ENCODE measurements around the gene CAMKK1. TPM values are rescaled to one million over a fixed set of nuclear protein-coding genes. Genes with fewer than 3 reads are reported as not detected.

Gene CAMKK1
- total and polyA plus RNA-seq, 2 donors (not counting 3 experiments of a cell fraction or from before 2014, with no cell fraction given), result 4.5 to 6.1 TPM

- H3K27me3 ChIP-seq (ENCODE audit: control insufficient read depth in 2 of 2, insufficient read depth in 2 of 2, low read length in 2 of 2), result no peaks in the 10 kb centered on the region
- H3K4me1 ChIP-seq (ENCODE audit: control insufficient read depth, extremely low read depth, insufficient read depth, low read length), result peaks cover 15% of the 10 kb centered on the region
- H3K36me3 ChIP-seq (ENCODE audit: control insufficient read depth in 2 of 2, extremely low read depth in 1 of 2, insufficient read depth in 2 of 2, low read length in 2 of 2), result no peaks in the 10 kb centered on the region
- no peaks in the 10 kb centered on the region for H3K79me2 ChIP-seq (ENCODE audit: control insufficient read depth, insufficient read depth, low read length)
- no peak overlapping the region for H3K27ac ChIP-seq (ENCODE audit: insufficient read depth, low read depth, low read length)
- no peak overlapping the region for H3K4me2 ChIP-seq (ENCODE audit: insufficient read depth, low read length)
- no peaks in the 10 kb centered on the region for H4K20me1 ChIP-seq (replicated peaks; ENCODE audit: control insufficient read depth, extremely low read depth, insufficient read depth, low read length)
- DNase-seq (ENCODE audit: low read depth, low spot score) (peak; percentile 73), FAIRE-seq (peak; percentile 95)
- CTCF ChIA-PET, result interaction anchor here (0.6 to 5.0 kb wide), 48 partner anchors 10 to 302 kb away, joined by 3 to 84 read pairs (median 4); partner anchors contain the start of genes ATP2A3, CAMKK1 and NCBP3
- intact Hi-C loops (cut with micrococcal nuclease), result loop anchor here (1.0 to 2.0 kb wide), 3 partner anchors 22 to 161 kb away; no protein-coding TSS in a partner anchor
- TF ChIP-seq CTCF (IDR thresholded peaks at IDR 0.05; ENCODE audit: extremely low read depth in 1 of 2, insufficient read depth in 1 of 2, low read depth in 1 of 2, low read length in 2 of 2), result peak; percentile 97 to 99
- no peak for TF ChIP-seq EZH2 (IDR thresholded peaks at IDR 0.05; ENCODE audit: borderline replicate concordance, low read depth, low read length, severe bottlenecking)
- H3K9me1 ChIP-seq (replicated peaks; ENCODE audit: control insufficient read depth, extremely low read depth, insufficient read depth, low read length), result no peaks in the 10 kb centered on the region
- no peak overlapping the region for H3K4me3 ChIP-seq (replicated peaks in 1 of 3; ENCODE audit: insufficient read depth in 1 of 3, low read depth in 1 of 3, low read length in 3 of 3)
- no peaks in the 10 kb centered on the region for H3K9me3 ChIP-seq (replicated peaks; ENCODE audit: control insufficient read depth, insufficient read depth, low read length)
- POLR2A ChIA-PET, result interaction anchor here (0.6 to 0.7 kb wide), 2 partner anchors 89 to 144 kb away, joined by 3 to 4 read pairs; no protein-coding TSS in a partner anchor
- peak overlapping the region; percentile 2 for H2AFZ ChIP-seq (ENCODE audit: low read depth, low read length)
- H3K9ac ChIP-seq (replicated peaks; ENCODE audit: extremely low read depth, insufficient read depth, low read length), result no peak overlapping the region
- no TSS peak for BruUV-seq (replicated peaks)
- dilution Hi-C loops (cut with MboI; ENCODE audit: extremely low pct_ligation_motif_present, low sequenced_read_pairs), result no loop called here
Measured at GRCh38 chr17:3913531-3914311, 20.9 kb upstream of the CAMKK1 start.

- Histone ChIP-seq H3K9ac (replicated peaks; ENCODE audit: extremely low read depth, insufficient read depth, low read length) (no peak overlapping the region), H3K27me3 (ENCODE audit: control insufficient read depth in 2 of 2, insufficient read depth in 2 of 2, low read length in 2 of 2) (no peaks in the 10 kb centered on the region), H3K27ac (ENCODE audit: insufficient read depth, low read depth, low read length) (no peak overlapping the region), H3K79me2 (ENCODE audit: control insufficient read depth, insufficient read depth, low read length) (no peaks in the 10 kb centered on the region), H2AFZ (ENCODE audit: low read depth, low read length) (no peak overlapping the region), H3K4me2 (ENCODE audit: insufficient read depth, low read length) (no peak overlapping the region), H3K4me1 (ENCODE audit: control insufficient read depth, extremely low read depth, insufficient read depth, low read length) (peaks cover 15% of the 10 kb centered on the region), H3K9me1 (replicated peaks; ENCODE audit: control insufficient read depth, extremely low read depth, insufficient read depth, low read length) (no peaks in the 10 kb centered on the region), H3K4me3 (replicated peaks in 1 of 3; ENCODE audit: insufficient read depth in 1 of 3, low read depth in 1 of 3, low read length in 3 of 3) (no peak overlapping the region), H3K36me3 (ENCODE audit: control insufficient read depth in 2 of 2, extremely low read depth in 1 of 2, insufficient read depth in 2 of 2, low read length in 2 of 2) (no peaks in the 10 kb centered on the region), H4K20me1 (replicated peaks; ENCODE audit: control insufficient read depth, extremely low read depth, insufficient read depth, low read length) (no peaks in the 10 kb centered on the region), H3K9me3 (replicated peaks; ENCODE audit: control insufficient read depth, insufficient read depth, low read length) (no peaks in the 10 kb centered on the region)
- no peak for TF ChIP-seq GATA2 (IDR thresholded peaks at IDR 0.05; ENCODE audit: insufficient read depth, insufficient read length, low read depth, low read length)
- no peak for TF ChIP-seq CTCF (IDR thresholded peaks at IDR 0.05; ENCODE audit: extremely low read depth in 1 of 2, insufficient read depth in 1 of 2, low read depth in 1 of 2, low read length in 2 of 2)
- TF ChIP-seq EZH2 (IDR thresholded peaks at IDR 0.05; ENCODE audit: borderline replicate concordance, low read depth, low read length, severe bottlenecking), result no peak
- TF ChIP-seq POLR2A (IDR thresholded peaks at IDR 0.05; ENCODE audit: low read depth, low read length), result no peak
- no peak for TF ChIP-seq FOS (IDR thresholded peaks at IDR 0.05; ENCODE audit: borderline replicate concordance, insufficient read depth, low read length)
- no peak for TF ChIP-seq JUN (IDR thresholded peaks at IDR 0.05; ENCODE audit: borderline replicate concordance, insufficient read depth, insufficient read length, low read depth)
- no peak for TF ChIP-seq MYC (IDR thresholded peaks at IDR 0.05; ENCODE audit: low read depth, low read length)
- no peak for TF ChIP-seq MAX (IDR thresholded peaks at IDR 0.05; ENCODE audit: insufficient read depth, insufficient read length)
- no peak for TF ChIP-seq POLR2AphosphoS5 (IDR thresholded peaks at IDR 0.05; ENCODE audit: insufficient read depth, low read depth, low read length)
- DNase-seq (ENCODE audit: low read depth, low spot score) (no peak), FAIRE-seq (no peak)
- intact Hi-C loops (cut with micrococcal nuclease) (no loop called here), dilution Hi-C loops (cut with MboI; ENCODE audit: extremely low pct_ligation_motif_present, low sequenced_read_pairs) (no loop called here)
- no TSS peak for BruUV-seq (replicated peaks)
- POLR2A ChIA-PET, result interaction anchor here (0.7 kb wide), 1 partner anchor 90 kb away, joined by 4 read pairs; no protein-coding TSS in a partner anchor
- CTCF ChIA-PET, result interaction anchor here (0.8 to 5.0 kb wide), 19 partner anchors 9 to 248 kb away, joined by 3 to 84 read pairs (median 17); partner anchors contain the start of genes CAMKK1 and NCBP3
Measured at GRCh38 chr17:3912827-3913226, 20.0 kb upstream of the CAMKK1 start.

Data from endothelial cell of umbilical vein (primary cell).